Muscle layer of duodenum (tissue), 2 donors: ENCODE measurements around the gene CDKN3.

ENCODE experiments used
- H3K27ac ChIP-seq: one replicate; pipeline ENCODE4 v1.7.0; 2013; ENCODE audit warnings: mild to moderate bottlenecking, low read length
- H3K27me3 ChIP-seq: one replicate; pipeline ENCODE4 v1.7.0; 2013; ENCODE audit warnings: low read depth, mild to moderate bottlenecking, control low read depth, low read length
- H3K36me3 ChIP-seq, 2 donors: one replicate each; pipeline ENCODE4 v1.7.0; 2013; ENCODE audit warnings: low read length in 2 of 2, control low read depth in 1 of 2, mild to moderate bottlenecking in 1 of 2; ENCODE audit not compliant: insufficient read depth in 2 of 2, control insufficient read depth in 1 of 2
- H3K4me1 ChIP-seq, 2 donors: one replicate each; pipeline ENCODE4 v1.7.0; 2013; ENCODE audit warnings: low read length in 2 of 2, mild to moderate bottlenecking in 2 of 2, control low read depth in 1 of 2, moderate library complexity in 1 of 2; ENCODE audit not compliant: insufficient read depth in 2 of 2, control insufficient read depth in 1 of 2
- H3K4me3 ChIP-seq, 2 donors: one replicate each; pipeline ENCODE4 v1.7.0; 2013; ENCODE audit warnings: low read length in 2 of 2, low read depth in 1 of 2, mild to moderate bottlenecking in 1 of 2
- H3K9me3 ChIP-seq, 2 donors: one replicate each; pipeline ENCODE4 v1.7.0; 2013; ENCODE audit warnings: low read length in 2 of 2, control low read depth in 1 of 2, mild to moderate bottlenecking in 1 of 2; ENCODE audit not compliant: control insufficient read depth in 1 of 2
- donor health status: healthy.

CDKN3 gene

GRCh38 chr14:54396493-54397335 is at the start of gene CDKN3:
CDKN3 (plus strand) TSS chr14:54397007; CDS start chr14:54397069, 62 bp downstream.
- peaks cover 0 to 4% of the 10 kb centered on the region in 2 donors for H3K4me1 ChIP-seq
- peak within 1 kb of the TSS; percentile 74 to 76 for H3K4me3 ChIP-seq
- H3K9me3 ChIP-seq = no peaks in the 10 kb centered on the region
- H3K27ac ChIP-seq = no peak within 1 kb of the TSS
- no peaks in the 10 kb centered on the region for H3K36me3 ChIP-seq
- H3K27me3 ChIP-seq = no peaks in the 10 kb centered on the region

- H3K4me1 ChIP-seq = peaks cover 0 to 7% of the 10 kb centered on the region in 2 donors
- no peak overlapping the region for H3K4me3 ChIP-seq
- H3K9me3 ChIP-seq = no peaks in the 10 kb centered on the region
- H3K27ac ChIP-seq = no peak overlapping the region
- H3K36me3 ChIP-seq = no peaks in the 10 kb centered on the region
- no peaks in the 10 kb centered on the region for H3K27me3 ChIP-seq
Measured at GRCh38 chr14:54347044-54347443, 49.8 kb upstream of the CDKN3 start.

GRCh38 chr14:54348001-54348611 is 48.7 kb upstream of the CDKN3 start:
- no peak overlapping the region for H3K4me3 ChIP-seq

GRCh38 chr14:54348923-54349620 is 47.7 kb upstream of the CDKN3 start:
- H3K9me3 ChIP-seq = no peaks in the 10 kb centered on the region
- peak overlapping the region; percentile 0 to 17 for H3K4me3 ChIP-seq
- H3K27me3 ChIP-seq = no peaks in the 10 kb centered on the region
- no peaks in the 10 kb centered on the region for H3K36me3 ChIP-seq
- peaks cover 0 to 7% of the 10 kb centered on the region in 2 donors for H3K4me1 ChIP-seq
- peak overlapping the region; percentile 34 for H3K27ac ChIP-seq

More at GRCh38 chr14:54348001-54348611, 48.7 kb upstream of the CDKN3 start:
- H3K27me3 ChIP-seq = no peaks in the 10 kb centered on the region
- no peaks in the 10 kb centered on the region for H3K9me3 ChIP-seq
- no peak overlapping the region for H3K27ac ChIP-seq
- H3K4me1 ChIP-seq = peaks cover 0 to 7% of the 10 kb centered on the region in 2 donors
- H3K36me3 ChIP-seq = no peaks in the 10 kb centered on the region

- Histone ChIP-seq H3K4me1 (peaks cover 0 to 7% of the 10 kb centered on the region in 2 donors), H3K36me3 (no peaks in the 10 kb centered on the region), H3K4me3 (peak overlapping the region; percentile 0 to 17), H3K27ac (peak overlapping the region; percentile 34), H3K9me3 (no peaks in the 10 kb centered on the region), H3K27me3 (no peaks in the 10 kb centered on the region)
Measured at GRCh38 chr14:54349713-54350112, 47.1 kb upstream of the CDKN3 start.

GRCh38 chr14:54350203-54350602 is 46.6 kb upstream of the CDKN3 start:
- no peak overlapping the region for H3K4me3 ChIP-seq
- H3K36me3 ChIP-seq = no peaks in the 10 kb centered on the region
- peak overlapping the region; percentile 34 for H3K27ac ChIP-seq
- H3K27me3 ChIP-seq = no peaks in the 10 kb centered on the region
- no peaks in the 10 kb centered on the region for H3K9me3 ChIP-seq
- peaks cover 0 to 7% of the 10 kb centered on the region in 2 donors for H3K4me1 ChIP-seq

- Histone ChIP-seq H3K27me3 (no peaks in the 10 kb centered on the region), H3K9me3 (no peaks in the 10 kb centered on the region), H3K36me3 (no peaks in the 10 kb centered on the region), H3K4me3 (no peak overlapping the region), H3K4me1 (peaks cover 0 to 6% of the 10 kb centered on the region in 2 donors), H3K27ac (no peak overlapping the region)
Measured at GRCh38 chr14:54353266-54353665, 43.5 kb upstream of the CDKN3 start.

- no peaks in the 10 kb centered on the region for H3K36me3 ChIP-seq
- no peaks in the 10 kb centered on the region for H3K9me3 ChIP-seq
- H3K27me3 ChIP-seq = no peaks in the 10 kb centered on the region
- peaks cover 0 to 2% of the 10 kb centered on the region in 2 donors for H3K4me1 ChIP-seq
- H3K27ac ChIP-seq = no peak overlapping the region
- H3K4me3 ChIP-seq = no peak overlapping the region
Measured at GRCh38 chr14:54353694-54354093, 43.1 kb upstream of the CDKN3 start.

GRCh38 chr14:54354096-54354495 is 42.7 kb upstream of the CDKN3 start:
- H3K4me3 ChIP-seq = no peak overlapping the region
- no peaks in the 10 kb centered on the region for H3K9me3 ChIP-seq
- H3K4me1 ChIP-seq = no peaks in the 10 kb centered on the region
- H3K27me3 ChIP-seq = no peaks in the 10 kb centered on the region
- H3K27ac ChIP-seq = no peak overlapping the region
- H3K36me3 ChIP-seq = no peaks in the 10 kb centered on the region

GRCh38 chr14:54354968-54355641 is 41.7 kb upstream of the CDKN3 start:
- Histone ChIP-seq H3K36me3 (no peaks in the 10 kb centered on the region), H3K27ac (no peak overlapping the region), H3K27me3 (no peaks in the 10 kb centered on the region), H3K4me3 (no peak overlapping the region), H3K9me3 (no peaks in the 10 kb centered on the region), H3K4me1 (no peaks in the 10 kb centered on the region)

- H3K9me3 ChIP-seq = no peaks in the 10 kb centered on the region
- no peak overlapping the region for H3K4me3 ChIP-seq
- H3K27me3 ChIP-seq = no peaks in the 10 kb centered on the region
- H3K36me3 ChIP-seq = no peaks in the 10 kb centered on the region
- no peaks in the 10 kb centered on the region for H3K4me1 ChIP-seq
- no peak overlapping the region for H3K27ac ChIP-seq
Measured at GRCh38 chr14:54355698-54356097, 41.1 kb upstream of the CDKN3 start.
